22Rv1 (cell line): Measurements from ENCODE around the gene KCTD21.

Experiments used
- H3K27ac ChIP-seq: fragments of 450-650 bp; 2 replicates; pipeline ENCODE4 v1.5.1; 2017
- ZFX ChIP-seq: fragments of 450-650 bp; IDR thresholded peaks from 2 replicates; pipeline ENCODE4 v1.6.1; 2017; ENCODE audit warnings: antibody characterized with exemption, borderline replicate concordance
- TF ChIP-seq, protein P1 (sequence below): fragments of 450-650 bp; IDR thresholded peaks from 2 replicates; pipeline ENCODE4 v1.5.1; 2017; ENCODE audit warnings: mild to moderate bottlenecking

KCTD21 gene

DNA sequence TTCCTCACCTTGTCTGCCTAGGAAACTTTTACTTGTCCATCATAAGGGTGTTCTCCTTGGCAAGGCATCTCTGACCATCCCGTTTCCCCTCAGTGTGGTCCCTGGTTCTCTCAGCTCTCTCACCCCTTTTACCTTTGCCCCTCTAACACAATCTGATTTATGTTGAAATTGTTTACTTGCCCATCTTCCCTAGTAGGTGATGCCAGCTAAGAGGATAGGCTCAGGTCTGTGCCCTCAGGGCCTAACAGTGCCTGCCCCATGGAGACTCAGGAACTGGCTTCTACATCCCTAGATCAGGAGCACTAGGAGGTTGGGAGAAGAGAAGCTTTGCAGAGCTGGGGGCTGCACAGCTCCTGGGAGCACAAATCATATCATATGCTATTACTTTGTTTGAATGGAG lies 27.9 kb downstream of the KCTD21 start:
- TF ChIP-seq, protein P1, sequence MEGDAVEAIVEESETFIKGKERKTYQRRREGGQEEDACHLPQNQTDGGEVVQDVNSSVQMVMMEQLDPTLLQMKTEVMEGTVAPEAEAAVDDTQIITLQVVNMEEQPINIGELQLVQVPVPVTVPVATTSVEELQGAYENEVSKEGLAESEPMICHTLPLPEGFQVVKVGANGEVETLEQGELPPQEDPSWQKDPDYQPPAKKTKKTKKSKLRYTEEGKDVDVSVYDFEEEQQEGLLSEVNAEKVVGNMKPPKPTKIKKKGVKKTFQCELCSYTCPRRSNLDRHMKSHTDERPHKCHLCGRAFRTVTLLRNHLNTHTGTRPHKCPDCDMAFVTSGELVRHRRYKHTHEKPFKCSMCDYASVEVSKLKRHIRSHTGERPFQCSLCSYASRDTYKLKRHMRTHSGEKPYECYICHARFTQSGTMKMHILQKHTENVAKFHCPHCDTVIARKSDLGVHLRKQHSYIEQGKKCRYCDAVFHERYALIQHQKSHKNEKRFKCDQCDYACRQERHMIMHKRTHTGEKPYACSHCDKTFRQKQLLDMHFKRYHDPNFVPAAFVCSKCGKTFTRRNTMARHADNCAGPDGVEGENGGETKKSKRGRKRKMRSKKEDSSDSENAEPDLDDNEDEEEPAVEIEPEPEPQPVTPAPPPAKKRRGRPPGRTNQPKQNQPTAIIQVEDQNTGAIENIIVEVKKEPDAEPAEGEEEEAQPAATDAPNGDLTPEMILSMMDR: no peak
- no peak for TF ChIP-seq ZFX
- no peak overlapping the region for H3K27ac ChIP-seq

DNA sequence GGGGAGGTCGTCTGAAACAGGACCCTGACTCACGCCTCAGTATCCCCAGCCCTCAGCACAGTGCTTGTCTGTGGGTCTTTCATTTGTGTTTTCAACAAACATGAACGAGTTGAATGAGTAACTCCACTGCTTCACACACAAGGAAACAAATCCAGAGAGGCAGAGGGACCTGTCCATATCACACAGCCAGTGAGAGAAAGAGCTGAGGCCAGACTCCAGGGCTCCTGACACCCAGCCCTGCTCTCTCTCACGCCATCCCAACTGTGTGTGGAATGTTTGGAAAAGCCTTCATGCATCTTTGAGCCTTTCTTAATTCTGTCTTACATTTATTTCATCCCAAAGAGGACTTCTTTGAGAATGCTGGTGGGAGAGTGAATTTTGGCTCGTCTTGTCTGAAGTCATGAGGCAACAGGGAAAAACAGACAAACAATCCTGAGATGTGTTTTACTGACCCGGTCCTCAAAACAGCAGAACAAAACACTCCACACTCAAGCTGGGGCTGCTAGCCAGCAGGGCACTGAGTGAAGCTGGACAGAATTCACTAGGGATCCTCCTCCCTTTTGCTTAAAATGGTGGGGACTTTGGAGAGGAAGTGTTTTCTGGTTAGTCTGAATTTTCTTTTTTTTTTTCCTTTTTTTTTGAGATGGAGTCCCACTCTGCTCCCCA lies 29.3 kb downstream of the KCTD21 start:
- TF ChIP-seq, protein P1: no peak
- no peak for TF ChIP-seq ZFX
- H3K27ac ChIP-seq: no peak overlapping the region

DNA sequence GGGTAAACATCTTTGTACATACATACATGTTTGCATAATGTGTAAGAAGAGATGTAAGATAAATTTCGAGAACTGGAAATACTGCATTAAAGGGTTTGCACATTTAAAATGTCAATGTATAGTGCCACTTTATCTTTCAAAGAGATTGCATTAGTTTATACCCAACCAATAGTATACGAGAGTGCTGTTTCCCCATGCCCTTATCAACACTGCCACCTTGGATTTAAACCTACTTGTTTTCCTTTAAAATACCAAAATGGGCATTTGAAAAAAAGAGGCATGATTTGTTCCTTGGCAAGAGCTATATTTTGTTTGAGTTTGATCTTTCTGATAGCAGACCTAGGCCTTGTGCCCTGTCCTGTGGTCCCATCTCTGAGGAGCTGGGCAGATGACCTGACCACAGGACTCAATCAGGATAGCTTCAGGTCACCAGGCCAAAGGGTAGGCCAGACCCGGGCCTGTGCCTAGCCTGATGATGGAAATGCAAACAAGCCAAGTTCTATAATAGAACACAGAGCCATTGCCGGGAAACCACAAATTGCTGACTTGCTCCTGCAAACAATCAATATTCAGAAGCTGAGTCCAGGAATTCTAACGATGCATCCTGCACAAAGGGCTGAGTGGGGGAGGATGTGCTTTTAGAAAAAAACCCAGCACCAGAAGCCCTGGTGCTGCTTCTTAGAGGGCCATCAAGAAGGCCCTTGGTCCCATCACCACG lies 32.1 kb downstream of the KCTD21 start:
- peak overlapping the region; percentile 32 for H3K27ac ChIP-seq
- TF ChIP-seq, protein P1: no peak
- no peak for TF ChIP-seq ZFX

DNA sequence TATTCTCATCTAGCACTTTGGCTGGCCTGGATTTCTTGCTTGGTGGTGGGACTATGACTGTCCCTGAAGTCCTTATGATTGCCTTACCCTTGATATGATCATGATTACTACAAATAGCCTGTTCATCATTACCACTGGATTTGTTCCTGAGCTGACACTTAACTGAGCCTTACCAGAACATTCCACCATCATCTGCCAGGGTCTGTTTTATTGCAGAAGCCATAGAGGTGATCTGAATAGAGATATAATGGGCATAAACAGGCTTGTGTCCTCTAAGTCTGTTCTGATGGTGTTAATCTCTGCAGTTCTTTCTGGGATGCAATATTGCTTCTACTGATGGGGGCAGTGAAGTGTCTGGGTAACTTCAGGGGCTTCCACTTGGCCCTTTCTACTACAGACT lies 36.6 kb downstream of the KCTD21 start:
- no peak overlapping the region for H3K27ac ChIP-seq
- TF ChIP-seq ZFX: no peak
- TF ChIP-seq, protein P1: no peak

DNA sequence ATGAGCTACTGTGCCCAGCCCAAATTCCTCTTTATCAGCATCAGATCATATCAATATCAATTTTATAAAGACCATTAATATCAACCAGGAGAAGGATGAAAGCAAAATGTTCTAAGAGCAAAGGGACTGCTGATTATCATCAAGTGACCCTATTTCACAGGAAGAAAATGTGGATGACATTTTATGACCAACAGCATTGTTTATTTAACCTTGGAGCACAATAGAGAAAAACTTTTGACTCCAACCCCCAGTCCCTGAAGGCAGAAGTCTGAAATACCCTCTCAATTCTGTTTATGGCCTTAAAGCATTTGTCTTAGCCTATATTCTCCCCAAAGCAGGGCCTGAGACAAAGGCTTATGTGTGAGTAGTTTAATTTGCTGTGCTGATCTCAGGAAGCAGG lies 37.7 kb downstream of the KCTD21 start:
- no peak overlapping the region for H3K27ac ChIP-seq
- TF ChIP-seq, protein P1: no peak
- no peak for TF ChIP-seq ZFX

DNA sequence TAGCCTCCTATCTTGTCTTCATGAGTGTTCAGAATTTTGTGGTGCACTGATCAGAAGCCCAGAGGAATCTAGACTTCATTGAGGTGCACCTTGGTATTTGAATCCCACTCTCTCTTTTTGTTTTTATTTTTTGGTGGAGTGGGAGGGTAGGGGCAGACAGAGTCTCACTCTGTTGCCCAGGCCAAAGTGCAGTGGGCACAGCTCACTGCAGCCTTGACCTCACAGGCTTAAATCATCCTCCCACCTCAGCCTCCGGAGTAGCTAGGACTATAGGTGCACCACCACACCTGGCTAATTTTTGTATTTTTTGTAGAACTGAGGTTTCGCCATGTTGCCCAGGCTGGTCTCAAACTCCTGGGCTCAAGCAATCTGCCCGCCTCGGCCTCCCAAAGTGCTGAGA lies 38.1 kb downstream of the KCTD21 start:
- no peak overlapping the region for H3K27ac ChIP-seq
- no peak for TF ChIP-seq ZFX
- TF ChIP-seq, protein P1: no peak

DNA sequence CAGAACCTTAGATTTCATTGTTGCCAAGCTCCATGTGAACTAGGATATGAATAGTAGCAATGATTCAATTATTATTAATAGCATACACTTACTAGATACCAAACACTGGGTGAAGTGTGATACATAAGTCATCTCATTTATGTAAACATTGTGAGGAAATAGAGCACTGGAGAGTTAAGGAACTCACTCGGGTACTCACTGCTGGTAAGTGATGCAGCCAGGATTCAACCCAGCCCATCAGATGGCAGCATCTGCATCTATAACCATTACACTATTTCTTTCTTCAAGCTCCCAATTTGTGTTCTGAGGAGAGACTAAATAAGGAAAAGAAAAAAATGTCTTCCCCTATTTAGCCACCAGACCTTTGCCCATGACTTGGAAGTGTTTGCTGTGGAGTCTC lies 38.8 kb downstream of the KCTD21 start:
- no peak for TF ChIP-seq ZFX
- TF ChIP-seq, protein P1: no peak
- H3K27ac ChIP-seq: no peak overlapping the region
